Karpas-422 (cell line): ENCODE measurements around the gene CCT5. TPM values are rescaled to one million over a fixed set of nuclear protein-coding genes. Genes with fewer than 3 reads are reported as not detected.
"Not testable (repeated sequence)": the region's sequence is repeated elsewhere in the genome, so short reads cannot be mapped to it uniquely, and the experiment has no call there.

Source experiments
- DNase-seq: peaks from one replicate; pipeline ENCODE4 v3.0.0-alpha.2; 2015
- H2AFZ ChIP-seq: fragments of 200-600 bp; sonication (generic); 2 replicates; pipeline ENCODE4 v1.6.1; 2014; ENCODE audit warnings: antibody characterized with exemption, low read length, mixed read lengths
- H3K27ac ChIP-seq: fragments of 200-600 bp; sonication (generic); 2 replicates; pipeline ENCODE4 v1.5.1; 2014; ENCODE audit warnings: mild to moderate bottlenecking, low read length, moderate library complexity
- H3K27me3 ChIP-seq: fragments of 200-600 bp; sonication (generic); 2 replicates; pipeline ENCODE4 v1.6.1; 2014; ENCODE audit warnings: low read length, mixed read lengths
- H3K36me3 ChIP-seq: fragments of 200-600 bp; sonication (generic); 2 replicates; pipeline ENCODE4 v1.6.1; 2014; ENCODE audit warnings: low read length, mixed read lengths; ENCODE audit not compliant: insufficient read depth
- H3K4me1 ChIP-seq: fragments of 200-600 bp; sonication (generic); 2 replicates; pipeline ENCODE4 v1.6.1; 2014; ENCODE audit warnings: mild to moderate bottlenecking, low read length, mixed read lengths
- H3K4me2 ChIP-seq: fragments of 200-600 bp; sonication (generic); 2 replicates; pipeline ENCODE4 v1.6.1; 2014; ENCODE audit warnings: low read length, low read depth, mild to moderate bottlenecking; ENCODE audit not compliant: poor library complexity, severe bottlenecking
- H3K4me3 ChIP-seq: fragments of 200-600 bp; sonication (generic); 2 replicates; pipeline ENCODE4 v1.5.1; 2014; ENCODE audit warnings: mild to moderate bottlenecking, antibody characterized with exemption, low read length, mixed read lengths
- H3K79me2 ChIP-seq: fragments of 200-600 bp; sonication (generic); 2 replicates; pipeline ENCODE4 v1.6.1; 2014; ENCODE audit warnings: mild to moderate bottlenecking, low read length, mixed read lengths
- H3K9ac ChIP-seq: fragments of 200-600 bp; sonication (generic); 2 replicates; pipeline ENCODE4 v1.6.0; 2014; ENCODE audit warnings: low read length
- H3K9me2 ChIP-seq: fragments of 200-600 bp; sonication (generic), shearing (Covaris generic); replicated peaks from 2 replicates; pipeline ENCODE4 v1.6.0; 2014; ENCODE audit warnings: mild to moderate bottlenecking, low read length, moderate library complexity; ENCODE audit not compliant: insufficient read depth
- H3K9me3 ChIP-seq: fragments of 300-700, 200-600 bp; sonication (generic); 2 replicates; pipeline ENCODE4 v1.6.1; 2014; ENCODE audit warnings: low read length, mixed read lengths
- H4K20me1 ChIP-seq: fragments of 200-600 bp; sonication (generic); 2 replicates; pipeline ENCODE4 v1.6.1; 2014; ENCODE audit warnings: mild to moderate bottlenecking, antibody characterized with exemption, low read length, low read depth; ENCODE audit not compliant: insufficient read depth
- small RNA-seq: library from RNA; depleted of rRNA; stranded (forward); fragments of <200 nt; gene quantifications from one replicate; pipeline ENCODE3, GENCODE V24; 2014
- total RNA-seq: library from RNA; depleted of rRNA; stranded (reverse); fragments of >200 nt; shearing (Covaris generic); gene quantifications from 2 replicates; pipeline ENCODE4 v1.2.3, GENCODE V29; 2014; ENCODE audit warnings: low replicate concordance; rRNA removed

CCT5 gene
- total RNA-seq, 1 experiment from 2014 or later = 319 TPM

DNA sequence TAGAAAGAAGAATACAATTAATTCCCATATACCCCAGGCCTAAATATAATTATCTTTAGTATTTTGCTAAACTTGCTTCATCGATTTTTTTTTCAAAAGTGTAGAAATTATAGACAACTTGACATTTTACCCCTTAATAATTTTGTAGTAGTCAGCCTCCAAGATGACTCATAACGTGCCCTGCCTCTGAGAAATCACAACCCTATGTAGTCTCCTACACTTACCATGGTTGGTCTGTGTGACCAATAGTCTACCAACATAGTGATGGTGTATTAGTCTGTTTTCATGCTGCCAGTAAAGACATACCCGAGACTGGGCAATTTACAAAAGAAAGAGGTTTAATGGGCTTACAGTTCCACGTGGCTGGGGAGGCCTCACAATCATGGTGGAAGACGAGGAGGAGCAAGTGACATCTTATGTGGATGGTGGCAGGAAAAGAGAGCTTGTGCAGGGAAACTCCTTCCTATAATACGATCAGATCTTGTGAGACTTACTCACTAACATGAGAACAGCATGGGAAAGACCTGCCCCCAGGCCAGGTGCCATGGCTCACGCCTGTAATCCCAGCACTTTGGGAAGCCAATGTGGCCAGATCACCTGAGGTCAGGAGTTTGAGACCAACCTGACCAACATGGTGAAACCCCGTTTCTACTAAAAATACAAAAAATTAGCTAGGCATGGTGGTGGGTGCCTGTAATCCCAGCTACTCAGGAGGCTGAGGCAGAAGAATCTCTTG lies 60.9 kb downstream of the CCT5 start:
- H2AFZ ChIP-seq, H3K27me3 ChIP-seq, DNase-seq, H3K9me2 ChIP-seq, H4K20me1 ChIP-seq, H3K4me2 ChIP-seq, H3K36me3 ChIP-seq, H3K4me1 ChIP-seq, H3K4me3 ChIP-seq, H3K27ac ChIP-seq, H3K9ac ChIP-seq, H3K79me2 ChIP-seq, H3K9me3 ChIP-seq: not testable (repeated sequence)

DNA sequence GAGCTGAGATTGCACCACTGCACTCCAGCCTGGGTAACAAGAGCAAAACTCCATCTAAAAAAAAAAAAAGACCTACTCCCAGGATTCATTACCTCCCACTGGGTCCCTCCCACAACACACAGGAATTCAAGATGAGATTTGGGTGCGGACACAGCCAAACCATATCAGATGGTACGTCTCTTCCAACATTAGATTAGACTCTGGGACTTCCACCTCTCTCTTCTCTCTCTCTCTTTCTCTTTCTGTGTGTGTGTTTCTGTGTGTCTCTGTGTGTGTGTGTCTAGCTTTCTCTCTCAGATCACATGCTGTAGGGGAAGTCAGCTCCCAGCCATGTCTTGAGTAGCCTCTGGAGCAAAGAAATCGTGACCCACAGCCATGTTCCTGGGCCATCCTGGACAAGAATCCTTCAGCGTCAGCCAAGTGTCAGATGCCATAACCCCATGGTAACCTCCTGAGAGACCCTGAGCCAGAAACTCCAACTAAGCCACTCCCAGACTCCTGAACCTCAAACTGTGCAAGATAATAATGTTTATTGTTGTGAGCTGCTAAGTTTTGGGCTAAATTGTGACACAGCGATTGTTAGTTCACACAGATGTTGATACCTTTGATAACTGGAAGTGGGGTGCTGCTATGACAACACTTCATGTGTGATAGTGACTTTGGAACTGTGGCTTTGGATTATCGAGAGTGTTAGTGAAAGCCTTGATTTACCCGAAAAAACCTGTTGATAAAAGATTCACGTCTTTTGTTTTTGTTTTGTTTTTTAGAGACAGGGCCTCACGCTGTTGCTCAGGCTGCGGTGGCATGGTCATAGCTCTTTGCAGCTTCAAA lies 61.7 kb downstream of the CCT5 start:
- Histone ChIP-seq H3K9me2 (no peaks in the 10 kb centered on the region), H3K9me3 (no peaks in the 10 kb centered on the region), H3K36me3 (no peaks in the 10 kb centered on the region), H3K4me2 (no peak overlapping the region), H3K4me1 (no peaks in the 10 kb centered on the region), H3K27me3 (no peaks in the 10 kb centered on the region), H3K9ac (no peak overlapping the region), H3K27ac (no peak overlapping the region), H2AFZ (no peak overlapping the region), H4K20me1 (no peaks in the 10 kb centered on the region), H3K4me3 (no peak overlapping the region), H3K79me2 (no peaks in the 10 kb centered on the region)
- no peak for DNase-seq

DNA sequence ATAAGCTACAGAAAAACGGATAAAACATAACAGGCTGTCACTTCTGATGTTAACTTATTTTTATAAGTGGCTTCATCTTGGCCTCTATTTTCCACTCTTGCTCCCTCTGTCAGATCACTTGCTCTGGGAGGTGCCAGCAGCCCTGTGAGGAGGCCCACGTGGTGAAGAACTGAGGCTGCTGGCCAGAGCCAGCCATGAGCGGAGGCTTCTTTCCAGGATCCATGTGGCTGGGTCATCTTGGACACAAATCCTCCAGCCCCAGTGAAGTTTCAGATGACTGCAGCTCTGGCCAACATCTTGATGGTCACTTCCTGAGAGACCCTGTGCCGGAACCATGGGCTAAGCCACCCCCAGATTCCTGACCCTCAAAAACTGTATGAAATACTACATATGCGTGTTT lies 65.1 kb downstream of the CCT5 start:
- Histone ChIP-seq H3K36me3 (no peaks in the 10 kb centered on the region), H3K27me3 (no peaks in the 10 kb centered on the region), H3K4me3 (no peak overlapping the region), H3K4me2 (no peak overlapping the region), H3K9ac (no peak overlapping the region), H4K20me1 (no peaks in the 10 kb centered on the region), H2AFZ (no peak overlapping the region), H3K9me2 (no peaks in the 10 kb centered on the region), H3K79me2 (no peaks in the 10 kb centered on the region), H3K4me1 (no peaks in the 10 kb centered on the region), H3K27ac (no peak overlapping the region), H3K9me3 (no peaks in the 10 kb centered on the region)
- no peak for DNase-seq

Small RNA genes within 50 kb of the gene (small RNA-seq; reads per million reads assigned to genes)
- not detected for gene RF00019

Other genes starting within 250 kb of the CCT5 start
- 4.4 and 13.5 TPM in 2 replicates for gene ATPSCKMT, start 392 bp upstream of the CCT5 start, total RNA-seq
- not detected in 2 replicates for gene CMBL, start 57.6 kb downstream of the CCT5 start, total RNA-seq
- gene MARCHF6, start 103.4 kb downstream of the CCT5 start, total RNA-seq = 38.0 and 88.4 TPM in 2 replicates
- gene ROPN1L, start 191.6 kb downstream of the CCT5 start, total RNA-seq = 1.2 TPM in 1 of 2 replicates, not detected in the other